Mucosa of stomach (tissue), 1 donor: Measurements from ENCODE around the gene LILRB5.
"Not testable (repeated sequence)": the region's sequence is repeated elsewhere in the genome, so short reads cannot be mapped to it uniquely, and the experiment has no call there.

Source experiments
- H3K27me3 ChIP-seq: one replicate; pipeline ENCODE4 v1.7.0; 2013; ENCODE audit warnings: mild to moderate bottlenecking, low read length; ENCODE audit not compliant: control insufficient read depth, insufficient read depth
- H3K36me3 ChIP-seq: one replicate; pipeline ENCODE4 v1.7.0; 2013; ENCODE audit warnings: low read length; ENCODE audit not compliant: control insufficient read depth, insufficient read depth
- H3K4me1 ChIP-seq: one replicate; pipeline ENCODE4 v1.7.0; 2013; ENCODE audit warnings: mild to moderate bottlenecking, low read length; ENCODE audit not compliant: control insufficient read depth, insufficient read depth
- H3K4me3 ChIP-seq: one replicate; pipeline ENCODE4 v1.7.0; 2013; ENCODE audit warnings: low read length
- H3K9ac ChIP-seq: one replicate; pipeline ENCODE4 v1.7.0; 2013; ENCODE audit warnings: mild to moderate bottlenecking, low read length, moderate library complexity
- H3K9me3 ChIP-seq: one replicate; pipeline ENCODE4 v1.7.0; 2013; ENCODE audit warnings: mild to moderate bottlenecking, low read length, moderate library complexity; ENCODE audit not compliant: control insufficient read depth
- donor health status: Pancreatic carcinoma.

LILRB5 gene

DNA sequence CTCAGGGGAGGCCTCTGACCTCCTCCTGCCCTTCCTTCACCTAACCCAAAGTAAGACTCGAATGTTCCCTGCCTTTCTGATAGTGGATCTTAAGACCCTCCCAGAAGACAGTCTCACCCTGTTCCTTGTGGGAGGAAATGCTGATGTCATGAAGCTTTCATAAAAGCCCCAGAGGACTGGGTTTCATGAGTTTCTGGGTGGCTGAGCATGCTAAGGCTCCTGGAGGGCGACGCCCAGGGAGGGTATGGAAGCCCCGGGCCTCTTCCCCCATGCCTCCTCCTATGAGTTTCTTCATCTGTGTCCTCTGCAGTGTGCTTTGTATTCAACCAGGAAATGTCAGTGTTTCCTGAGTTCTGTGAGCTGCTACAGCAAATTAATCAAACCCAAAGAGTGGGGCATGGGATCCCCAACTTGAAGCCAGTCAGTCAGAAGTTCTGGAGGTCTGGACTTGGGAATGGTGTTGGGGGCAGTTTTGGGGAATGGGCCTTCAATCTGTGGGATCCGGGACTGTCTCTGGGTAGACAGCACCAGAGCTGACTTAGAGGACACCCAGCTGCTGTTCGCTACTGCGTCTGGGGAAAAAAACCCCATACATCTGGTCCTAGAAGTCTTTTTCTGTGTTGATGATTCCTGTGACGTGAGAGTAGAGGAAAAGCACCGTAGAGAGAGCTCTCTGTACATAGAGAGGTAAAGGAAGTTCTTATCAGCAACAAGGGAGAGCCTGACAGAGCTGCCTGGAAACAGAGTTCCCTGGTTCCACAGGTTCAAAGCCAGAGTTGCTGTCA lies 25.8 kb upstream of the LILRB5 start:
- Histone ChIP-seq H3K4me1 (no peaks in the 10 kb centered on the region), H3K4me3 (no peak overlapping the region), H3K27me3 (no peaks in the 10 kb centered on the region), H3K9me3 (no peaks in the 10 kb centered on the region), H3K36me3 (no peaks in the 10 kb centered on the region), H3K9ac (no peak overlapping the region)

DNA sequence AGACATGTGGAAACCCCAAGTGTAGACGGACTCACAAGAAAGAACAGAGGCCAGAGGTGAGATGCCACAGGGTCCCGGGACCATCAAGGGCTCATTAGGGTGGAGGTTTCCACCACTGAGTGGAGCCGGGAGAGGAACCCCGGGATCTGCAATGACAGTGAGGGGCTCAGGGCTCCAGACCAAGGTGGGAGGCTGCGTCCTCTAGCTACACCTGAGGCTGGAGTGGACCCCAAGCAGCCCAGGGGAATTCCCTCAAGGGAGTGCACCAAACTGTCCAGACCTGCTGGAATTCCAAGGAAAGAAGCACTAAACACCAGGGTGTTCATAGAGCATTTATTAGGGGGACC lies 24.6 kb upstream of the LILRB5 start:
- not testable (repeated sequence) for H3K4me1 ChIP-seq, H3K9me3 ChIP-seq, H3K36me3 ChIP-seq, H3K27me3 ChIP-seq, H3K9ac ChIP-seq, H3K4me3 ChIP-seq

- H3K9me3 ChIP-seq = no peaks in the 10 kb centered on the region
- H3K27me3 ChIP-seq = no peaks in the 10 kb centered on the region
- H3K4me1 ChIP-seq = no peaks in the 10 kb centered on the region
- no peak within 1 kb of the TSS for H3K9ac ChIP-seq
- H3K36me3 ChIP-seq = no peaks in the 10 kb centered on the region
- H3K4me3 ChIP-seq = no peak within 1 kb of the TSS
Measured at GRCh38 chr19:54281007-54281728, 24.1 kb upstream of the LILRB5 start, which contains the start of gene LILRB2. Gene LILRB2, minus strand, starts transcription at chr19:54281110. Its CDS starts 614 bp downstream, at chr19:54280496.

DNA sequence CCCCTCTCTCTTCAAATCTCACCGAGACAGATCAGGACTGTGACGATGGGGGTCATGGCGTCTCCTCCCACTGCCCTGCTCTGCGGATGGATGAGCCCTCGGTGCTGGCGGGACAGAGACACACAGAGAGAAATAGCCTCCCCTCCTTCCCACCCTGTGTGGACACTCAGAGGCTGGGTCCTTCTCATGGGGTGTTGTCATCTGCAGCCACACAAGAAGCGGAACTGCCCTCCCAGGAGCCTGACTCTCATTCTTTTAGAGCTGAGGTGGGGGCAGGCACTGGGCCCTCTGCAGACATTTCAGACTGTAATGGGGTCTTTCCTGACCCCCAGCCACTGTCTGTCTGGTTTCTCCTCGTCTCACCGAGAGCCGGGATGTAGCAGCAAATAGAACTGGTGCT lies 23.4 kb upstream of the LILRB5 start:
- not testable (repeated sequence) for H3K9ac ChIP-seq, H3K36me3 ChIP-seq, H3K9me3 ChIP-seq, H3K4me3 ChIP-seq, H3K4me1 ChIP-seq, H3K27me3 ChIP-seq

- H3K27me3 ChIP-seq = not testable (repeated sequence)
Measured at GRCh38 chr19:54280025-54280424, 23.0 kb upstream of the LILRB5 start.

GRCh38 chr19:54279406-54279962 lies 22.4 kb upstream of the LILRB5 start:
- Histone ChIP-seq H3K36me3 (no peaks in the 10 kb centered on the region), H3K4me1 (no peaks in the 10 kb centered on the region), H3K9ac (no peak overlapping the region), H3K27me3 (no peaks in the 10 kb centered on the region), H3K4me3 (no peak overlapping the region), H3K9me3 (no peaks in the 10 kb centered on the region)

More at GRCh38 chr19:54280025-54280424, 23.0 kb upstream of the LILRB5 start:
- H3K9ac ChIP-seq, H3K36me3 ChIP-seq, H3K4me3 ChIP-seq, H3K4me1 ChIP-seq, H3K9me3 ChIP-seq: not testable (repeated sequence)

- H3K36me3 ChIP-seq, H3K4me3 ChIP-seq, H3K9ac ChIP-seq, H3K4me1 ChIP-seq, H3K27me3 ChIP-seq, H3K9me3 ChIP-seq: not testable (repeated sequence)
Measured at GRCh38 chr19:54278571-54279195, 21.6 kb upstream of the LILRB5 start.

DNA sequence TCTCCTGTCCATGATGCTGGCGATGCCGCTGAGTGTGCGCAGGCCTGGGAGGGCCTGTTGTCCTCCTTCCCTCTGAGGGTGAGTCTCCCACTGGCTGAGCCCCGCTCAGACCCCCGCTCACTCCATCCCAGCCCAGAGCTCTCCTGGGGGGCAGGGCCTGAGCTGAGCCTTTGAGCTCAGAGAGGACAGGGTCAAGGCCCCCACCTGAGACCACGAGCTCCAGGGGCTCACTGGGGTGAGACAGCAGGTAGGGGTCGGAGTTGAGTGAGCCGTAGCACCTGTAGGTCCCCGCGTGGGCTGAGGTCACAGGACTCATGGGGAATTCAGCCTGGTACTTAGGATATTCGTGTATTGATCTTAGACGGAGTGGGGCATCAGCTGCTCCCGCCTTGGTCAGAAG lies 21.0 kb upstream of the LILRB5 start:
- not testable (repeated sequence) for H3K27me3 ChIP-seq, H3K9ac ChIP-seq, H3K4me1 ChIP-seq, H3K36me3 ChIP-seq, H3K9me3 ChIP-seq, H3K4me3 ChIP-seq

DNA sequence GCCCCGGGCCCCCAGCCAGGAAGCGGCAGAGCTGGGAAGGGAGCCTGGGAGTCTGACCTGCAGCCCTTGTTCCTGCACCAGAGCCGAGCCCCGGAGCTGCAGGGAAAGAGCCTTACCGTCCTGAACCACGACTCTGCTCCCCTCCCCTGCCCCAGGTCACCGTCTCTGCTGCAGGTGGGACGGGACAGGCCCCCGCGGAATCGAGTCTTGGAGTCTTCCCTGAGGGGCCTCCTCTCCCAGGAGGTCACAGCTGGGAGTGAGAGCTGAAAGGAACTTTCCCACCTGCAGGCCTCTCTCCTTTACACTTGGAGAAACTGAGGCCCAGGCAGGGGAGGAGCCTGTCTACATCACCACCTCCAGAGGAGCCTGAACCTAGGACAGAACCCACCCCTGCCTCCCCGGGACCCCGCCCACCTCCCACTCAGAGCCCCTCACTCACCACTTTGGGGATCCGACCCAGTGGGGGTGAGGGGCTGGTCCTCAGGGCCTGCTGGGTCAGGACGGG lies 20.1 kb upstream of the LILRB5 start:
- H3K27me3 ChIP-seq, H3K4me3 ChIP-seq, H3K36me3 ChIP-seq, H3K9me3 ChIP-seq, H3K9ac ChIP-seq, H3K4me1 ChIP-seq: not testable (repeated sequence)

- H3K36me3 ChIP-seq = no peaks in the 10 kb centered on the region
- H3K4me1 ChIP-seq = no peaks in the 10 kb centered on the region
- H3K9me3 ChIP-seq = no peaks in the 10 kb centered on the region
- no peak overlapping the region for H3K9ac ChIP-seq
- no peaks in the 10 kb centered on the region for H3K27me3 ChIP-seq
- no peak overlapping the region for H3K4me3 ChIP-seq
Measured at GRCh38 chr19:54275951-54276350, 18.9 kb upstream of the LILRB5 start.

DNA sequence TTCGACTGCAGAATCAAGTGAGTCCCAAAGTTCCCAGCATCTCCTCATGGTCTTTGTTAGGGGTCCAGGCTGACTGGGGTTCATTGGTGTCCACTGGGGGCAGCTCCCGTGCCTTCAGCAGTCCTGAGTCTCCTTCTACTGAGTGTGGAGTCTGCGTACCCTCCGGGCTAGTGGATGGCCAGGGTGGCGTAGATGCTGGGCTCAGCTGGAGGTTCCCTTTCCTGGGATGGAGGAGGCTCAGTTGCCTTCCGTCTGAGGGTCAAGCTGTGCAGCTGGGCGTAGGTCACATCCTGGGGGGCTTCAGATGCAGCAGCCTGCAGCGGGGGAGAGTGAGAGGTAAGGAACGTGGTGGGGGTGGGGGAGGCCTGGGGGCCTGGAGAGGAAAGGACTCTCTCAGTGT lies 17.4 kb upstream of the LILRB5 start:
- H3K9me3 ChIP-seq, H3K4me3 ChIP-seq, H3K4me1 ChIP-seq, H3K9ac ChIP-seq, H3K36me3 ChIP-seq, H3K27me3 ChIP-seq: not testable (repeated sequence)

DNA sequence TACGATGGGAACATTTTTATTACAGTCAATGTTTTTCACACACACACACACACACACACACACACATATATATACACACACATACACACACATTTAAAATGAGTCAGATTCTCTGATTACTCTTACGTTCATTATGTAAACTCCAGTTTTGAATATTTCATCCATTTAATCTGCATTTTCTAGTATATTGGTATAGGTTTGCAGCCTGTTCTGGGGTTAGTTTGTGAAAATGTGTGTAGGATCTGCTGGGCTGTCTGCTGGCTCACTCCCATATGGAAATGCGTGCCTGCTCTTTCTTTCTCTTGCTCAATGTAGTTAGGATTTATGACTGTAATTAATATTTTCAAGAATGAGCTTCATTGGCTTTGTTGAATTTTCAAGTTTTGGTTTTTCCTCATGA lies 16.7 kb upstream of the LILRB5 start:
- Histone ChIP-seq H3K4me3 (no peak overlapping the region), H3K9me3 (no peaks in the 10 kb centered on the region), H3K27me3 (no peaks in the 10 kb centered on the region), H3K36me3 (no peaks in the 10 kb centered on the region), H3K4me1 (no peaks in the 10 kb centered on the region), H3K9ac (no peak overlapping the region)
